ENCODE results near the gene SPAG16. TPM values are rescaled to one million over a fixed set of nuclear protein-coding genes. Genes with fewer than 3 reads are reported as not detected.

Gene SPAG16
- total RNA-seq, 1 experiment from 2014 or later = 0.30 TPM

DNA sequence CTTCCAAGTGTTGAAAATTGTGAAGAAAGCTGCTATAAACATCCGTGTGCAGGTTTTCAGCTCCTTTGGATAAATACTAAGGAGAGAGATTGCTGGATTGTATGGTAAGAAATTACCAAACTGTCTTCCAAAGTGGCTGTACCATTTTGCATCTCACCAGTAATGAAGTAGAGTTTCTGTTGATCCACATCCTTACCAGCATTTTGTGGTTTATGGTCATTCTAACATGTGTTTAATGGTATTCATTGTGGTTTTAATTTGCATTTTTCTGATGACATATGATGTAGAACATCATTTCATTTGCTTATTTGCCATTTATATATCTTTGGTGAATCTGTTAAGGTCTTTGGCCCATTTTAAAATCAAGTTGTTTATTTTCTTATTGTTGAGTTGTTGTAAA, 260.7 kb downstream of the SPAG16 start:
- BruUV-seq (replicated peaks) = no TSS peak
- no peaks in the 10 kb centered on the region for H3K9me3 ChIP-seq (ENCODE audit: control insufficient read depth in 1 of 2, insufficient read depth in 1 of 2, low read depth in 1 of 2, low read length in 2 of 2)
- CTCF ChIA-PET = no interaction called here

DNA sequence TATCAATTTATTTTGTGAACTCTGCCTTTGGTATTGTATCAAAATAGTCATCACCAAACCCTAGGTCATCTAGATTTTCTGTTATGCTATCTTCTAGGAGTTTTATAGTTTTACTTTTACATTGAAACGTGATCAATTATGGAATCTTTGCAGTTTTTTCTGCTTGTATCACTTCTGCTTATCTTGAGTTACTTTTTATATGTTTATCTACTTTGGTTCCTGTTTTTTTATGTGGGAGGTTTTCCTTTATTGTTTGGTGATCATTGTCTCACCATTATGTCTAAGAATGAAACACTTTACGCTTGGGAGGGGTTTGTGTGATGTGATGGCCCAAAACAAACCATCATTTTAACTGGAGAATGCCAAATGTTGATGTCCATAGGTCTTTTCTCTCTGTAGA, 261.2 kb downstream of the SPAG16 start:
- Histone ChIP-seq H2AFZ (ENCODE audit: low read depth, low read length, poor library complexity, severe bottlenecking) (no peak overlapping the region), H3K36me3 (ENCODE audit: control insufficient read depth in 1 of 2, insufficient read depth in 2 of 2, low read length in 2 of 2) (no peaks in the 10 kb centered on the region), H3K27me3 (ENCODE audit: insufficient read depth, low read length) (no peaks in the 10 kb centered on the region), H3K9ac (ENCODE audit: low read length) (no peak overlapping the region), H3K9me3 (ENCODE audit: control insufficient read depth in 1 of 2, insufficient read depth in 1 of 2, low read depth in 1 of 2, low read length in 2 of 2) (no peaks in the 10 kb centered on the region), H3K9me2 (ENCODE audit: insufficient read depth) (no peaks in the 10 kb centered on the region), H4K20me1 (ENCODE audit: insufficient read depth) (no peaks in the 10 kb centered on the region), H3K4me1 (ENCODE audit: control insufficient read depth in 1 of 2, insufficient read depth in 2 of 2, low read length in 2 of 2) (no peaks in the 10 kb centered on the region), H3K79me2 (ENCODE audit: insufficient read depth, low read length) (no peaks in the 10 kb centered on the region), H3K4me3 (replicated peaks in 1 of 2; ENCODE audit: low read depth in 1 of 2, low read length in 2 of 2) (no peak overlapping the region), H3K4me2 (ENCODE audit: low read length) (no peak overlapping the region), H3K27ac (ENCODE audit: low read depth, low read length) (no peak overlapping the region)
- no peak for DNase-seq (ENCODE audit: low read depth, low spot score)
- no peak for ATAC-seq
- CTCF ChIA-PET = no interaction called here
- RAD21 ChIA-PET (ENCODE audit: low non-redundant PET in 1 of 2, low total read pairs in 2 of 2, uncharacterized antibody in 2 of 2, unreplicated experiment in 2 of 2) = no interaction called here
- POLR2A ChIA-PET = no interaction called here
- intact Hi-C loops (cut with micrococcal nuclease) = no loop called here
- BruUV-seq (replicated peaks) = no TSS peak
- no peak for TF ChIP-seq EZH2 (IDR thresholded peaks at IDR 0.05)
- TF ChIP-seq ZNF274 (IDR thresholded peaks at IDR 0.05; ENCODE audit: low read depth, low read length) = no peak
- TF ChIP-seq POLR2AphosphoS5 (IDR thresholded peaks at IDR 0.05; ENCODE audit: low read depth, low read length) = no peak
- TF ChIP-seq, protein P1, sequence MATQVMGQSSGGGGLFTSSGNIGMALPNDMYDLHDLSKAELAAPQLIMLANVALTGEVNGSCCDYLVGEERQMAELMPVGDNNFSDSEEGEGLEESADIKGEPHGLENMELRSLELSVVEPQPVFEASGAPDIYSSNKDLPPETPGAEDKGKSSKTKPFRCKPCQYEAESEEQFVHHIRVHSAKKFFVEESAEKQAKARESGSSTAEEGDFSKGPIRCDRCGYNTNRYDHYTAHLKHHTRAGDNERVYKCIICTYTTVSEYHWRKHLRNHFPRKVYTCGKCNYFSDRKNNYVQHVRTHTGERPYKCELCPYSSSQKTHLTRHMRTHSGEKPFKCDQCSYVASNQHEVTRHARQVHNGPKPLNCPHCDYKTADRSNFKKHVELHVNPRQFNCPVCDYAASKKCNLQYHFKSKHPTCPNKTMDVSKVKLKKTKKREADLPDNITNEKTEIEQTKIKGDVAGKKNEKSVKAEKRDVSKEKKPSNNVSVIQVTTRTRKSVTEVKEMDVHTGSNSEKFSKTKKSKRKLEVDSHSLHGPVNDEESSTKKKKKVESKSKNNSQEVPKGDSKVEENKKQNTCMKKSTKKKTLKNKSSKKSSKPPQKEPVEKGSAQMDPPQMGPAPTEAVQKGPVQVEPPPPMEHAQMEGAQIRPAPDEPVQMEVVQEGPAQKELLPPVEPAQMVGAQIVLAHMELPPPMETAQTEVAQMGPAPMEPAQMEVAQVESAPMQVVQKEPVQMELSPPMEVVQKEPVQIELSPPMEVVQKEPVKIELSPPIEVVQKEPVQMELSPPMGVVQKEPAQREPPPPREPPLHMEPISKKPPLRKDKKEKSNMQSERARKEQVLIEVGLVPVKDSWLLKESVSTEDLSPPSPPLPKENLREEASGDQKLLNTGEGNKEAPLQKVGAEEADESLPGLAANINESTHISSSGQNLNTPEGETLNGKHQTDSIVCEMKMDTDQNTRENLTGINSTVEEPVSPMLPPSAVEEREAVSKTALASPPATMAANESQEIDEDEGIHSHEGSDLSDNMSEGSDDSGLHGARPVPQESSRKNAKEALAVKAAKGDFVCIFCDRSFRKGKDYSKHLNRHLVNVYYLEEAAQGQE (IDR thresholded peaks at IDR 0.05; ENCODE audit: low read depth) = no peak
- no peak for TF ChIP-seq YY1 (IDR thresholded peaks at IDR 0.05; ENCODE audit: extremely low read depth, insufficient replicate concordance, low read depth, low read length)
- TF ChIP-seq SRF (IDR thresholded peaks at IDR 0.05; ENCODE audit: low read depth) = no peak
- TF ChIP-seq, protein P2, sequence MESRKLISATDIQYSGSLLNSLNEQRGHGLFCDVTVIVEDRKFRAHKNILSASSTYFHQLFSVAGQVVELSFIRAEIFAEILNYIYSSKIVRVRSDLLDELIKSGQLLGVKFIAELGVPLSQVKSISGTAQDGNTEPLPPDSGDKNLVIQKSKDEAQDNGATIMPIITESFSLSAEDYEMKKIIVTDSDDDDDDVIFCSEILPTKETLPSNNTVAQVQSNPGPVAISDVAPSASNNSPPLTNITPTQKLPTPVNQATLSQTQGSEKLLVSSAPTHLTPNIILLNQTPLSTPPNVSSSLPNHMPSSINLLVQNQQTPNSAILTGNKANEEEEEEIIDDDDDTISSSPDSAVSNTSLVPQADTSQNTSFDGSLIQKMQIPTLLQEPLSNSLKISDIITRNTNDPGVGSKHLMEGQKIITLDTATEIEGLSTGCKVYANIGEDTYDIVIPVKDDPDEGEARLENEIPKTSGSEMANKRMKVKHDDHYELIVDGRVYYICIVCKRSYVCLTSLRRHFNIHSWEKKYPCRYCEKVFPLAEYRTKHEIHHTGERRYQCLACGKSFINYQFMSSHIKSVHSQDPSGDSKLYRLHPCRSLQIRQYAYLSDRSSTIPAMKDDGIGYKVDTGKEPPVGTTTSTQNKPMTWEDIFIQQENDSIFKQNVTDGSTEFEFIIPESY (IDR thresholded peaks at IDR 0.05; ENCODE audit: extremely low read depth, insufficient replicate concordance, low read length) = no peak

More for the DNA sequence above, 260.7 kb downstream of the SPAG16 start:
- Histone ChIP-seq H3K27me3 (ENCODE audit: insufficient read depth, low read length) (no peaks in the 10 kb centered on the region), H3K9me2 (ENCODE audit: insufficient read depth) (no peaks in the 10 kb centered on the region), H3K4me1 (ENCODE audit: control insufficient read depth in 1 of 2, insufficient read depth in 2 of 2, low read length in 2 of 2) (no peaks in the 10 kb centered on the region), H3K79me2 (ENCODE audit: insufficient read depth, low read length) (no peaks in the 10 kb centered on the region), H3K27ac (ENCODE audit: low read depth, low read length) (no peak overlapping the region), H3K4me3 (replicated peaks in 1 of 2; ENCODE audit: low read depth in 1 of 2, low read length in 2 of 2) (no peak overlapping the region), H4K20me1 (ENCODE audit: insufficient read depth) (no peaks in the 10 kb centered on the region), H2AFZ (ENCODE audit: low read depth, low read length, poor library complexity, severe bottlenecking) (no peak overlapping the region), H3K9ac (ENCODE audit: low read length) (no peak overlapping the region), H3K36me3 (ENCODE audit: control insufficient read depth in 1 of 2, insufficient read depth in 2 of 2, low read length in 2 of 2) (no peaks in the 10 kb centered on the region), H3K4me2 (ENCODE audit: low read length) (no peak overlapping the region)
- ChIA-PET RAD21 (ENCODE audit: low non-redundant PET in 1 of 2, low total read pairs in 2 of 2, uncharacterized antibody in 2 of 2, unreplicated experiment in 2 of 2) (no interaction called here), POLR2A (no interaction called here)
- TF ChIP-seq POLR2AphosphoS5 (IDR thresholded peaks at IDR 0.05; ENCODE audit: low read depth, low read length) = no peak
- TF ChIP-seq RAD21 (IDR thresholded peaks at IDR 0.05; ENCODE audit: low read depth) = no peak
- TF ChIP-seq CBX3 (IDR thresholded peaks at IDR 0.05; ENCODE audit: low read depth) = no peak
- TF ChIP-seq CEBPB (IDR thresholded peaks at IDR 0.05; ENCODE audit: low read depth) = no peak
- no peak for TF ChIP-seq POLR2A (IDR thresholded peaks at IDR 0.05; ENCODE audit: borderline replicate concordance, extremely low read depth, insufficient read depth, insufficient read length)
- TF ChIP-seq ELF1 (IDR thresholded peaks at IDR 0.05; ENCODE audit: borderline replicate concordance, low read depth) = no peak
- TF ChIP-seq TCF7L2 (IDR thresholded peaks at IDR 0.05; ENCODE audit: borderline replicate concordance, extremely low read depth, insufficient read depth, insufficient read length) = no peak
- TF ChIP-seq, protein P2 (IDR thresholded peaks at IDR 0.05; ENCODE audit: extremely low read depth, insufficient replicate concordance, low read length) = no peak
- ATAC-seq = no peak
- DNase-seq (ENCODE audit: low read depth, low spot score) = no peak
- intact Hi-C loops (cut with micrococcal nuclease) = no loop called here
